GM23338 (cell line): ENCODE measurements around the gene LDLR. TPM values are rescaled to one million over a fixed set of nuclear protein-coding genes. Genes with fewer than 3 reads are reported as not detected.

Source experiments
- CTCF ChIP-seq, 2 experiments: fragments of 200-600 bp in 1 of 2; sonication (generic) in 1 of 2; conservative IDR thresholded peaks; 2 replicates each; pipeline versions ENCODE4 v1.5.1 to v1.6.1; 2016 to 2017; ENCODE audit warnings: antibody characterized with exemption in 2 of 2, low read depth in 2 of 2, mild to moderate bottlenecking in 2 of 2, moderate library complexity in 1 of 2
- ETS1 ChIP-seq: IDR thresholded peaks from 2 replicates; pipeline ENCODE4 v1.6.1; 2016; ENCODE audit warnings: antibody characterized with exemption
- EZH2phosphoT487 ChIP-seq: fragments of 200-600 bp; sonication (generic); IDR thresholded peaks from one replicate; pipeline ENCODE4 v1.8.1; 2018; ENCODE audit warnings: antibody characterized with exemption; ENCODE audit not compliant: unreplicated experiment
- JUNB ChIP-seq: IDR thresholded peaks from one replicate; pipeline ENCODE4 v1.6.1; 2016; ENCODE audit warnings: antibody characterized with exemption; ENCODE audit not compliant: unreplicated experiment
- POLR2AphosphoS5 ChIP-seq: IDR thresholded peaks from 2 replicates; pipeline ENCODE4 v1.6.1; 2016; ENCODE audit warnings: antibody characterized with exemption, low read depth
- REST ChIP-seq: IDR thresholded peaks from one replicate; pipeline ENCODE4 v1.6.1; 2018; ENCODE audit warnings: antibody characterized with exemption; ENCODE audit not compliant: unreplicated experiment
- ZNF462 ChIP-seq: fragments of 250-450 bp; sonication (Bioruptor Pico); IDR thresholded peaks from 2 replicates; pipeline ENCODE4 v1.5.0; 2020; ENCODE audit warnings: mild to moderate bottlenecking, moderate library complexity
- polyA plus RNA-seq: library from polyadenylated mRNA; unstranded; fragments of >200 nt; fragmentation: Nextera tagmentation; extraction: Ambion mirVana; gene quantifications from 2 replicates; pipeline ENCODE4 v1.2.1, GENCODE V29; 2016
- total RNA-seq: library from RNA; depleted of rRNA; stranded (reverse); fragments of >200 nt; shearing (Covaris generic); gene quantifications from 2 replicates; pipeline ENCODE4 v1.2.3, GENCODE V29; 2014

LDLR gene
- total and polyA plus RNA-seq, 2 experiments from 2014 or later = 57.6 to 180 TPM

GRCh38 chr19:11094520-11094894 lies 5.2 kb downstream of the LDLR start (continued):
- TF ChIP-seq ZNF462 (no peak), EZH2phosphoT487 (no peak), ETS1 (no peak), POLR2AphosphoS5 (no peak), REST (no peak), JUNB (no peak), CTCF (conservative IDR thresholded peaks at IDR 0.05; ENCODE audit: low read depth in 2 of 2) (no peak)
